Smooth muscle cell (in vitro differentiated cells): ENCODE measurements around the gene BLOC1S6. TPM values are rescaled to one million over a fixed set of nuclear protein-coding genes. Genes with fewer than 3 reads are reported as not detected.

Source experiments
- DNase-seq: peaks from one replicate; lab custom pipeline; 2025; ENCODE audit not compliant: unreplicated experiment; lab: John Stamatoyannopoulos, UW
- H2AFZ ChIP-seq: fragments of 200-600 bp; sonication (generic); 2 replicates; pipeline ENCODE4 v1.6.0; 2016; ENCODE audit warnings: antibody characterized with exemption, low read depth, mild to moderate bottlenecking
- H3F3A ChIP-seq: fragments of 200-600 bp; sonication (generic); 2 replicates; pipeline ENCODE4 v1.6.0; 2017; ENCODE audit warnings: antibody characterized with exemption, low read depth
- H3K27ac ChIP-seq: fragments of 200-600 bp; sonication (generic); 2 replicates; pipeline ENCODE4 v1.5.1; 2016; ENCODE audit warnings: low read depth, mild to moderate bottlenecking
- H3K27me3 ChIP-seq: fragments of 200-600 bp; sonication (generic); 2 replicates; pipeline ENCODE4 v1.6.1; 2016; ENCODE audit warnings: low read depth, mild to moderate bottlenecking
- H3K36me3 ChIP-seq: fragments of 200-600 bp; sonication (generic); 2 replicates; pipeline ENCODE4 v1.5.1; 2016; ENCODE audit warnings: low read depth
- H3K4me1 ChIP-seq: fragments of 200-600 bp; sonication (generic); 2 replicates; pipeline ENCODE4 v1.5.1; 2016; ENCODE audit warnings: low read depth
- H3K4me2 ChIP-seq: fragments of 200-600 bp; sonication (generic); 2 replicates; pipeline ENCODE4 v1.6.0; 2016; ENCODE audit warnings: mild to moderate bottlenecking
- H3K4me3 ChIP-seq: fragments of 200-600 bp; sonication (generic); 2 replicates; pipeline ENCODE4 v1.5.1; 2016; ENCODE audit warnings: mild to moderate bottlenecking
- H3K79me2 ChIP-seq: fragments of 200-600 bp; sonication (generic); 2 replicates; pipeline ENCODE4 v1.6.0; 2016; ENCODE audit warnings: low read depth, mild to moderate bottlenecking
- H3K9ac ChIP-seq: fragments of 200-600 bp; sonication (generic); 2 replicates; pipeline ENCODE4 v1.6.0; 2016; ENCODE audit warnings: low read depth
- H3K9me3 ChIP-seq: fragments of 200-600 bp; sonication (generic); replicated peaks from 2 replicates; pipeline ENCODE4 v1.5.1; 2016; ENCODE audit warnings: low read depth
- H4K20me1 ChIP-seq: fragments of 200-600 bp; sonication (generic); 2 replicates; pipeline ENCODE4 v1.6.0; 2016; ENCODE audit warnings: low read depth
- WGBS: methylation state at CpG from one replicate; pipeline ENCODE4 v1.1.7; 2016; ENCODE audit warnings: low lambda C conversion rate; 5-methylcytosine and 5-hydroxymethylcytosine counted together
- polyA plus RNA-seq: library from polyadenylated mRNA; unstranded; fragments of >200 nt; fragmentation: Nextera tagmentation; extraction: Ambion mirVana; gene quantifications from 2 replicates; pipeline ENCODE4 v1.2.1, GENCODE V29; 2016
- total RNA-seq: library from RNA; depleted of rRNA; stranded (reverse); fragments of >200 nt; gene quantifications from 2 replicates; pipeline ENCODE4 v1.2.3, GENCODE V29; 2014
- TF ChIP-seq, protein P1 (sequence below): fragments of 200-600 bp; sonication (generic); IDR thresholded peaks from 2 replicates; pipeline ENCODE4 v1.5.1; 2017; ENCODE audit warnings: borderline replicate concordance, mild to moderate bottlenecking, antibody characterized with exemption; ENCODE audit not compliant: insufficient read depth, poor library complexity, severe bottlenecking

BLOC1S6 gene
- total and polyA plus RNA-seq, 2 experiments from 2014 or later, result 34.8 to 50.3 TPM

DNA sequence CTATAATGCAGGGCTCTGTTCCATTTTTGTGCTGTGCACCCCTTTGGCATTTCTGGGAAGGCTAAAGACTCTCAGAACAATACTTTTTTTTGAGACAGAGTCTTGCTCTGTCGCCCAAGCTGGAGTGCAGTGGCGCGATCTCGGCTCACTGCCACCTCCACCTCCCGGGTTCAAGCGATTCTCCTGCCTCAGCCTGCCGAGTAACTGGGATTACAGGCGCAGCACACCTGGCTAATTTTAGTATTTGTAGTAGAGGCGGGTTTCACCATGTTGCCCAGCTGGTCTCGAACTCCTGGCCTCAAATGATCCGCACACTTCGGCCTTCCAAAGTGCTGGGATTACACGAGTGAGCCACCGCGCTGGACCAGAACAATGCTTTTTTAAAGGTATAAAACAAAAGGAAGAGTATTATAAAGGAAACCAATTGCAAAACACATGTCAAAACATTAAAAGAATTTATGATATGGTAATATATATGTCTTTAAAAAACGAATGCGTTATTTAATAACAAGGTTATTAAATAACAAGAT, 48.6 kb downstream of the BLOC1S6 start:
- Histone ChIP-seq H3K9me3 (no peaks in the 10 kb centered on the region), H3F3A (peaks cover 13% of the 10 kb centered on the region), H3K4me2 (peak overlapping the region; percentile 96), H2AFZ (no peak overlapping the region), H3K27ac (no peak overlapping the region), H3K36me3 (no peaks in the 10 kb centered on the region), H3K4me1 (peaks cover 7% of the 10 kb centered on the region), H3K4me3 (peak overlapping the region; percentile 81), H3K27me3 (no peaks in the 10 kb centered on the region), H3K9ac (no peak overlapping the region), H4K20me1 (no peaks in the 10 kb centered on the region), H3K79me2 (no peaks in the 10 kb centered on the region)
- TF ChIP-seq, protein P1, sequence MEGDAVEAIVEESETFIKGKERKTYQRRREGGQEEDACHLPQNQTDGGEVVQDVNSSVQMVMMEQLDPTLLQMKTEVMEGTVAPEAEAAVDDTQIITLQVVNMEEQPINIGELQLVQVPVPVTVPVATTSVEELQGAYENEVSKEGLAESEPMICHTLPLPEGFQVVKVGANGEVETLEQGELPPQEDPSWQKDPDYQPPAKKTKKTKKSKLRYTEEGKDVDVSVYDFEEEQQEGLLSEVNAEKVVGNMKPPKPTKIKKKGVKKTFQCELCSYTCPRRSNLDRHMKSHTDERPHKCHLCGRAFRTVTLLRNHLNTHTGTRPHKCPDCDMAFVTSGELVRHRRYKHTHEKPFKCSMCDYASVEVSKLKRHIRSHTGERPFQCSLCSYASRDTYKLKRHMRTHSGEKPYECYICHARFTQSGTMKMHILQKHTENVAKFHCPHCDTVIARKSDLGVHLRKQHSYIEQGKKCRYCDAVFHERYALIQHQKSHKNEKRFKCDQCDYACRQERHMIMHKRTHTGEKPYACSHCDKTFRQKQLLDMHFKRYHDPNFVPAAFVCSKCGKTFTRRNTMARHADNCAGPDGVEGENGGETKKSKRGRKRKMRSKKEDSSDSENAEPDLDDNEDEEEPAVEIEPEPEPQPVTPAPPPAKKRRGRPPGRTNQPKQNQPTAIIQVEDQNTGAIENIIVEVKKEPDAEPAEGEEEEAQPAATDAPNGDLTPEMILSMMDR, result no peak
- DNase-seq, result no peak
- WGBS, result 84% methylated on average over 17 of the region's 17 CpGs

GRCh38 chr15:45637141-45637540, 50.0 kb downstream of the BLOC1S6 start:
- Histone ChIP-seq H3K4me3 (peak overlapping the region; percentile 9), H4K20me1 (no peaks in the 10 kb centered on the region), H3K27me3 (no peaks in the 10 kb centered on the region), H3K36me3 (no peaks in the 10 kb centered on the region), H3K4me2 (peak overlapping the region; percentile 76), H3K79me2 (no peaks in the 10 kb centered on the region), H3K9me3 (no peaks in the 10 kb centered on the region), H3K27ac (peak overlapping the region; percentile 95), H3K9ac (peak overlapping the region; percentile 68), H3K4me1 (peaks cover 7% of the 10 kb centered on the region), H3F3A (peaks cover 24% of the 10 kb centered on the region), H2AFZ (peak overlapping the region; percentile 40)
- DNase-seq, result no peak
- TF ChIP-seq, protein P1, result no peak
- WGBS, result 83% methylated on average over 1 of the region's 1 CpG

DNA sequence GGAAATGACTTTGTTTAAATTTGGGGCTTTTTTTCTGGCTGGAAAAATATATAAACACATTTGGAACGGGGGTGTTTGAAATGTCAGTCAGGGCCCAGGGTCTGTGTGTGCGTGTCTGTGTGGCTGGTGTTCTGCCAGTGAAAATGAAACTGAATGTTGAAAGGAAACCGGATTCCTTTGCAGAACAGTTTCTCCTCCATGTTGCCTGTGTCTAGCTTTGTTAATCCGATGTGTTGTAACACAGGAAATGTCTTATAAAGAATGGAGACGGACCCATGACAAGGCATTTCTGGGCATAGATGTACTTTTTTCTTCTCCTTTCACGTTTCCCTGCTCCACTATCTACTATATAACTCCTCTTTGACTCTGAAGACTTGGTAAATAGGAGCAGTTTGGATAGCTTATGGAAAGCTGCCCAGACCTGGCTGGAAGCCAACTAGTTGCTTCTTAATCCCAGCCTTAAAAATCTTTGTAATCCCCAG, 50.4 kb downstream of the BLOC1S6 start:
- Histone ChIP-seq H4K20me1 (no peaks in the 10 kb centered on the region), H3K4me1 (peaks cover 7% of the 10 kb centered on the region), H3K9ac (peak overlapping the region; percentile 68)

More for the DNA sequence above, 50.4 kb downstream of the BLOC1S6 start:
- Histone ChIP-seq H3K9me3 (no peaks in the 10 kb centered on the region), H2AFZ (peak overlapping the region; percentile 40), H3K4me3 (peak overlapping the region; percentile 9), H3K4me2 (peak overlapping the region; percentile 76), H3K27ac (peak overlapping the region; percentile 95), H3K36me3 (no peaks in the 10 kb centered on the region), H3K79me2 (no peaks in the 10 kb centered on the region), H3F3A (peaks cover 24% of the 10 kb centered on the region), H3K27me3 (no peaks in the 10 kb centered on the region)
- DNase-seq, result no peak
- WGBS, result 16% methylated on average over 6 of the region's 6 CpGs
- TF ChIP-seq, protein P1, result no peak
